HL-60/S4 (cell line): ENCODE data around the gene QRSL1.
"Not testable (repeated sequence)": the region's sequence is repeated elsewhere in the genome, so short reads cannot be mapped to it uniquely, and the experiment has no call there.

Experiments
- in situ Hi-C: fragments of 300-500 bp; cut with MboI; formaldehyde crosslinking; loops from 2 replicates; pipeline ENCODE4 v1.14.3; 2022; ENCODE audit warnings: low sequenced_read_pairs

QRSL1 gene

DNA sequence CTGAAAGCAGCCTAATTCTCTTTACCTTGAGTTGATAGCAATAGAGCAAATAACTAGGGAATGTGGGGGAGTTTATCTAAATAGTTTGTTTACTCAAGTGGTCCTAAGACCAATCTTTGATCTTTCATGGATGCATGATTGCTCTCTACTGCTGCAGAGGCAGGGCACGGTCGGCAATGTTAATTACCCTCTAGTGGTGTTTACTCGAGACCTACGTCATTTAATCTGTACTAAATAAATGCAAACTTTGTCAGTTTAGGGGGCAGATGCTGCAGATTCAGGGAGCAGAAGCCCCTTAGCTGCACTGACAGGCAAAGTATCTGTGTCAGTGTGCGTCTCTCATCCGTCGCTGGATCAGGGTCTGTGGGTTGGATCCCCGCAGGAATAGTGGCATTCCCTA, 7.0 kb upstream of the QRSL1 start:
- in situ Hi-C loops = no loop called here

DNA sequence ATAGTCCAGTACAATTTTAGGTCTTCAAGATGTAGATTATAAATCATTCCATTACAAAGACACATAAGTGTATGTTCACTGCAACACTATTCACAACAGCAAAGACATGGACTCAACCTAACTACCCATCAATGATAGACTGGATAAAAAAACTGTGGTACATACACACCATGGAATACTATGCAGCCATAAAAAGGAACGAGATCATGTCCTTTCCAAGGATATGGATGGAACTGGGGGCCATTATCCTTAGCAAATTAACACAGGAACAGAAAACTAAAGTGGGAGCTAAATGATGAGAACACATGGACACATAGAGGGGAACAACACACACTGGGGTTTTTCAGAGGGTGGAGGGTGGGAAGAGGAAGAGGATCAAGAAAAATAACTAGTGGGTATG, 6.3 kb upstream of the QRSL1 start:
- in situ Hi-C loops = no loop called here

DNA sequence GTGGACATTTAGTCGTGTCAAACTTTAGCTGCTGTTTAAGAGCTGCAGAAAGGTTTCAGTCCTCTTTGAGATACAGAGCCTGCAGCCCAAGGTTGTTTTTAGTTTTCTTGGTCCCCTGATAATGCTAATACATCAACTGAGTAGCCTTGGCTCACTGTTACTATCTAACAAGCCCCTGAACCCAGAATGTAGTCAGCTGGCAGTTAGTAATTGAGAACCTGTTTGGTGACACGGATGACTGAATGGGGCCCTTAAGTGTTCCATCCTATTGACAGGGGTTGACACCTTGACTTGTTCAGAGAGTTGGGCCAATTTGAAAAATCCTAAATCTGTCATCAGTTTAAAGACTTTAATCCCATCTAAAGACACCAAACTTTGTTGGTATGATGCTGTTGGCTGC, 2.9 kb upstream of the QRSL1 start:
- in situ Hi-C loops = no loop called here

DNA sequence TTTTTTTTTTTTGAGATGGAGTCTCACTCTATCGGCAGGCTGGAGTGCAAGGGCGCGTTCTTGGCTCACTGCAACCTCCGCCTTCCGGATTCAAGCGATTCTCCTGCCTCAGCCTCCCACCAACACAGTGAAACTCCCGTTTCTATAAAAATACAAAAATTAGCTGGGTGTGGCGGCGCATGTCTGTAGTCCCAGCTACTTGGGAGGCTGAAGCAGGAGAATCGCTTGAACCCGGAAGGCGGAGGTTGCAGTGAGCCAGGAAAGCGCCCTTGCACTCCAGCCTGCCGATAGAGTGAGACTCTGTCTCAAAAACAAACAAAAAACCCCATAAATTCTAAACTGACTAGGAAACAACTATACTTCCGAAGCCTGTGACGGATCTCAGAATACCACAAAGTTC, 1.6 kb upstream of the QRSL1 start:
- in situ Hi-C loops = not testable (repeated sequence)

DNA sequence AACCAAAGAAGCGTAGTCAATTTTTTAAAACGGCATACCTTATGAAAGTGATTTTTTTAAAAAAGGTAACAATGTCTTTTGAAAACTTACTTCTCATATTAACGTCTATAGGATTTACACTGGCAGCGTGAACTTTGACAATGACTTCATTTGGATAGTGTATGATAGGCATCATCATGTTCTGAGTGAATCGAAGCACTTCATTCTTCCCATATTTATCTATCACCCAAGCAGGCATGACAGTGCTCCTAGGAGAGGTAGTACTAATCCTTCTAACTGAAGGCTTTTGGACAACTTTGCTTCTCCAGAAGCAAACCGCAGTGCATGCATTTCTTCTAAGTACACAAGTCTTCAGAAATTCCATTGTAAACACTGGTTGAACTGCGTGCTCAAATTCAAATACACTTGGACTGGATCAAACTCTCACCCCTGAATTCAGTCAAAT, 698 bp upstream of the QRSL1 start:
- in situ Hi-C loops = no loop called here

DNA sequence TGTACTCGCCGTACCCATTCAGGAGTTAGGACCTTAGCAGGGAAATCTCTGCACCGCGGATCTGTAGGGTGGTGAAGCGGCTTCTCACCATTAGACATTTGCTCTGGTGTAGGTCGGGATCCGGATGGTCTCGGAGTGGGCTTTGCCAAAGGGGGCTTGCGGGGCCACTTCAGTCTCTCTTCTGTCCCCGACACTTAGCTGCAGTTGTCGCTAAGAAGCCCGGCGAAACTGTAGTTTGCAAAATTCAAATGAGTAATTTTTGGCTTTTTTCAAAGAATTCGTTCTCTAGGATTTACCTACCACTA, 433 bp downstream of the QRSL1 start:
- in situ Hi-C loops = no loop called here

DNA sequence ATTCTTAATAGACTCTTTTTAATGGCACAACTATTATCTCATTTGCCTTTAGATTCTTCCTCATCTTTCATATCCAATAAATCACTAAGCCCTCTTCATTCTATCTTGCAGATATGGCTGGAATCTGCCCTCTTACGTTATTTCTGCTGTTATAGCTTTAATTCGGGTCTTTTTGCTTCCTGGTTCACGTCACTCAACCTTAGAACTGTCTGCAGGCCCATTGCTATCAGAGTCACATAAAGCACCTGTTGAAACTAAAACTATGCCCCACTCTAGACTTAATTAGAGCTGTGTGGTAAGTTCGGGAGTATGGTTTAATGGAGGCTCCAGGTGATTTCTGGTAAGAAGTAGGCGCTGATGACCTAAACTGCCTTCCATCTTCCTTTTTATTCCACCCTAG, 988 bp downstream of the QRSL1 start:
- in situ Hi-C loops = no loop called here

DNA sequence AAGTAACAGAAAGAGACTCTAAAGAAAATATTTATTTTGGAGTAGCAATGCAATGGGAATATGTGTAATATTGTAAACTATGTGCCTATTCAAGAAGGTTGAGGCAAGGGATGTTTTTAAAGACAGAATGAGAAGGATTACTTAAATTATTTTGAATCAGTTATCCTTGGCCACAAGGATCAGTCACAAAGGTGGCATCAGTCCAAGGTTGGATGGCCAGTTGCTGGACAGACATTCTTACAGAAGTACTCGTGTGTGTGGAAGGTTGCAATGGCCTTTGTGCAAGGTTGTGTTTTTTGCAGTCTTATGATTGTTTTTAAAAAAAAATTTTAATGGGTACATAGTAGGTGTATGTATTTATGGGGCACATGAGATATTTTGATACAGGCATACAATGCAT, 2.0 kb downstream of the QRSL1 start:
- in situ Hi-C loops = no loop called here

DNA sequence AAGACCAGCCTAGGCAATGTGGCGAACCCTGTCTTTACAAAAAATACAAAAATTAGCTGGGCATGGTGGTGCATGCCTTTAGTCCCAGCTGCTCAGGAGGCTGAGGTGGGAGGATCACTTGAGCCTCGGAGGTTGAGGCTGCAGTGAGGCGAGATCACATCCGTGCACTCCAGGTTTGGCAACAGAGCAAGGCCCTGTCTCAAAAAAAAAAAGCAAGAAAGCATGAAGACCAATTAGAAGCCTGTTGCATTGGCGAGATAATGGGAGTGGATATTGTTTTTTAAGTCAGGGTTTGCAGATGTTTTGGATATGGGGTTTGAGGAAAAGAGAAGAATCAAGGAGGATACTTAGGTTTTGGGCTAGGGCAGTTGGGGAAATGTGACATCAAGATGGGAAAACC, 5.2 kb downstream of the QRSL1 start:
- in situ Hi-C loops = no loop called here

DNA sequence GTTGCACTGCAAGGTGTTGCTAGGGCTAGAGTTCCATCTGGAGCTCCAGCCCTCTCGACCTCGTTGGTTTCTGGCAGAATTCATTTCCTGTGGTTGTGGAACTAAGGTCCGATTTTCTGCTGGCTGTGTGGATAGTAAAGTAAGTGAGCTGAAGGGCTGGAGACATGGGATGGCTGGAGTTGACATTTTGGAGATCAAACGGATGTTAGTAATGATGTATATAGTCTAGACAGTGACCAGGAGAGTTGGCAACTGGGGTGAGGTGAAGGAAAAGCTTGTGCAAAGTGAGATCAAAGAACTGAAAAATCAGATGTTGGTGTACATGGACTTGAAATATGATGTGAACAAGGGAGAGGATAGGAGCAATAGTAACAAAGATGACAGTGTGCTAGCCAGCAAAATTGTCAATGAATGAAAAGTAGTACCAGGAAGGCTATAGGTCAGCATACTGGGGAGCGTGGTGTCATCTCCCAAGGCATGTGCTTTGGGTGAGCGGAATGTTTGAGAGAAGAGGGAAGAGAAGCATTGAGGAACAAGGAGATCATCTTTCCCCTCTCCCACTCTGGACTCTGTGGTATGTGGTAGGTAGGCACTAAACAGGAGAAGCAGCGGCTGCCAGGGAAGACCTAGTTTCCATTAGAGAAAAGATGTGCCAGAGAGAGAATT, 7.8 kb downstream of the QRSL1 start:
- in situ Hi-C loops = no loop called here

DNA sequence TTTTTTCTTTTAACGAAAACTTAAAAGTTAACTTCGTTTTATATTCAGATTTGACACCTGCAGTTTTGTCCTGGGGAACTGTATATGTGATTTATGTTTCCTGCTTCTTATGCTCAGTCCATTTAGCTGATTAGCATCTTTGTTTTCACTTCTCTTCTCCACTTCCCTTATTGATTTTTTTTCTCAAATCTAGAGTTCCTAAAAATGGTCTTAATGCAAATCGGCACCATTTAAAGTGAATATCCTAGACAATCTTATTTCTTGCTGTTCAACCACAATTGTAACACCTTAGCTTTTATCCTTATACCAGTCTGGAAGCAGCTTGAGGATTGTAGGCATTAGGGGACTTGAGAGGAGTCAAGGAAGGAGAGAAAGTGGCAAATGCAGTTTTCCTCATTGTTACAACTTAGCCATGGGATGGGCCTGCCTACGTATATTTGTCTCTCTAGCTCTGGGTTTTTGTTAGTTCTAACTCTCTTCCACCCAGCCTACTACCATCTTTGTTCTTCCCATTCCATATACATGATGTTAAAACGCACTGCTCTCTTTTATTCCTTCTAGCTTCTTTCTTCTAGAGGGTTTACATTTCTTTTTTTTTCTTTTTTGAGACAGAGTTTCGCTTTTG, 8.5 kb downstream of the QRSL1 start:
- in situ Hi-C loops = no loop called here

DNA sequence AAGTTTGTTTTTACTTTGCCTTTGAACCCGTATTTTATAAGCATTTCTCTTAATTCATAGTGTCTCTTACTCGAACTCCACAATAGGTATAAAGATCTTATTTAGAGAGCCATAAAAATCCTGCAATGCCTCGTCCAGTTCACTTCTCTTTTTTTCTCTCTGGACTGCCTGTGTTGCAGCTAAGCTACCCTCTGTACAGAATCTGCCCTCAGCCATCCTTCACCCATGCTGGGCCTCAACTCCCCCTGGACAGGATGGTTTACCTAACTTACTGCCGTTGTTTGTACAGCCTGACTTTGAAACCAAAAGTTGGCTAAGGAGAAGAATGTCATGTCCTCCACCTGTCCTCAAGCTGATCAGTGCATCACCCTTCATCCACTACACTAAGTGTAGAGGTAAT, 10.4 kb downstream of the QRSL1 start:
- in situ Hi-C loops = no loop called here

DNA sequence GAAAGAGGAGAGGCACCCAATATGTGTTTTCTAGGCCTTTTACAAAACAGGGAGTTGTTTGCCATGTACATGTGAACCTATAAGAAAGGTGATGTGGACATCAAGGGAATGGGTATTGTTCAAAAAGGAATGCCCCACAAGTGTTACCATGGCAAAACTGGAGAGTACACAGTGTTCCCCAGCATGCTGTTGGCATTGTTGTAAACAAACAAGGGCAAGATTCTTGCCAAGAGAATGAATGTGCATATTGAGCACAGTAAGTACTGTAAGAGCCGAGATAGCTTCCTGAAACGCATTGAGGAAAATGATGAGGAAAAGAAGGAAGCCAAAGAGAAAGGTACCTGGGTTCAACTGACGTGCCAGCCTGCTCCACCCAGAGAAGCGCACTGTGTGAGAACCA, 13.1 kb downstream of the QRSL1 start:
- in situ Hi-C loops = no loop called here

DNA sequence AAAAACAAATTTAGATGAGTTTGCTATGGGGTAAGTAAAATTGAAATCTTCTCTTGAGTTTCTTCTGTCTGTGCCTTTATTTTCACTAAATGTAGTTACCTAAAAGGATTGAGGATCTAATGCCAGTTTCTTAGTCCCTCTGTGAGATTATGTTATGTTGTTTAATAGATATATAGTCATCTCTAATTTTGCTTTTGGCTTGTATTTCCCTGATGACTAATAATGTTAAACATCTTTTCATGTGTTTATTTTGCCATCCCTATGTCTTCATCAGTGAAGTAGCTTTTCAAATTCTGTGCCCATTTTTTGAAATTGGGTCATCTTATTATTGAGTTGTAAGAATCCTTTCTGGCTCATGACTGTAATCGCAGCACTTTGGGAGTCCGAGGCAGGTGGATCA, 13.7 kb downstream of the QRSL1 start:
- in situ Hi-C loops = no loop called here

DNA sequence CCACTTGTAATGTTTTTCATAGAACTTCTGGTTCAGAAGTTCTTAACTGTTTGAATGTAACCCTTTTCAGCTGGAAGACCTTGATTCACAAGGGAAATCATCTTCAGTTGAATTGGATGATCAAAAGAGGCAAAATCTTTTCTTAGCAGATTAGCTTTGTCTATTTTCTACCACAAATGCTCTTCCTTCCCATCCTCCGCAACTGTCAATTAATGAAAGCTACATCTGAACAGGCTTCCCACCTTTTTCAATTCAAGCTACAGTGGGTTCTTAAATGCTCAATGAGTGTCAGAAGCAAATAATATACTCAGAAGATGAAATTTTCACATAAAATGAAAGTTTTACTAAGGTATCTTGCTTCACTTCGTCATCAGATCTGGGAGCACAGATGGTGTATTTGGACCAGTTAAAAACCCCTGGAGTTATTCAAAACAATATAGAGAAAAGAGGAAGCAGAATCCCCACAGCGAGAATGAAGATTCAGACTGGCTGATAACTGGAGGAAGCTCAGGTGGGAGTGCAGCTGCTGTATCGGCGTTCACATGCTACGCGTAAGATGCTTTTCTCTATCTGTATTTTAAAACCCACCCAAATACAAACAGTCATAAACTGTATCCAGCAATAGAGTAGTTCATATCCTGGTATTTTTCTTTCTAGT, 19.4 kb downstream of the QRSL1 start:
- in situ Hi-C loops = no loop called here

DNA sequence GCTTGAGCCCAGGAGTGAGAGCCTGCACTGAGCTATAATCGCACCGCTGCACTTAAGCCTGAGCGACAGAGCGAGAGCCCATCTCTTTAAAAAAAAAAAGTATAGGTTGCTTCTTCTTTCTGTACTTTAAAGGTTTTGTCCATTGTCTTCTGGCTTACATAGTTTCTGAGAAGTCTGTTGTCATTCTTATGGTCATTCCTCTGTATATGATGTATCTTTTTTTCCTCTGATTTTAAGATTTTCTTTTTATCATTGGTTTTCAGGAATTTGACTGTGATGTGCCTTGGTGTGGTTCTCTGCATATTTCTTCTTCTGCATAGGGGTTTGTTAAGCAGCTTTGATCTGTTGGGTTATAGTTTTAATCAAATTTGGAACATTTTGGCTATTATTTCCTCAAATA, 29.1 kb downstream of the QRSL1 start:
- in situ Hi-C loops = no loop called here

DNA sequence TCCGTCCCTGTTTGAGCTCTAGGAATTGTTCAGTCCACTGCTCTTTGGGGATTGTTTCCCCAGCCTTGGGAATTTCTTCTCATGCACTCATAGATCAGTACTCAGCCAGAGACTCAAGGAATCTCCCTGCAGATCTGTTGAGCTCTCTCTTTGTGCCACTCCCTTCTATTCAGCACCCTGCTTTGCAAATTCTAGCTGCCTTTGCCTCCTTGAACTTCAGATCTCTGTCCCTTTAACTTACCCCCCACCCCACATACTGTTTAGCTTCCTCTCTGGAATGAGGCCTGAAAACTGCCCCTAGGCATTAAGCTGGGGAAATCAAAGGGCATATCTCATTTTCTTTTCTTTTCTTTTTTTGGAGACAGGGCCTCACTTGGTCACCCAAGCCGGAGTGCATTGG, 30.5 kb downstream of the QRSL1 start:
- in situ Hi-C loops = no loop called here

DNA sequence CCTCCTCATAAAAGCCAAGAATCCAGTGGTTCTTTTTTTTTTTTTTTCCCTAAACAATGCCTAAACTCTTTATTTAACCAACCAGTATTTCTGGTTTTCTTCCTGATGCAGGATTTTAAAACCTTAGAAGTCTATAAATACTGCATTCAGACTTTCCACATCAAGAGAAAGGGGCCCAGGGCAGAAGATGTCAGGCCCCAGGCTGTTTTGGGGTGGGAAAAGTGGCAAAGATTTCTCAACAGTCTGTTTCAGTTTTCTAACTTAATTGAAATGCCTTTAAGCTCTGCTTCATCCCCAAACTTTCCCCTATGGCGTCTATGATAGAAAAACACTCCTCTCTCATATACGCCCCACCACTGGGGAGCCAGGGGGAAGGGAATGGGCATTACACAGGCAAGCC, 33.1 kb downstream of the QRSL1 start:
- in situ Hi-C loops = no loop called here

DNA sequence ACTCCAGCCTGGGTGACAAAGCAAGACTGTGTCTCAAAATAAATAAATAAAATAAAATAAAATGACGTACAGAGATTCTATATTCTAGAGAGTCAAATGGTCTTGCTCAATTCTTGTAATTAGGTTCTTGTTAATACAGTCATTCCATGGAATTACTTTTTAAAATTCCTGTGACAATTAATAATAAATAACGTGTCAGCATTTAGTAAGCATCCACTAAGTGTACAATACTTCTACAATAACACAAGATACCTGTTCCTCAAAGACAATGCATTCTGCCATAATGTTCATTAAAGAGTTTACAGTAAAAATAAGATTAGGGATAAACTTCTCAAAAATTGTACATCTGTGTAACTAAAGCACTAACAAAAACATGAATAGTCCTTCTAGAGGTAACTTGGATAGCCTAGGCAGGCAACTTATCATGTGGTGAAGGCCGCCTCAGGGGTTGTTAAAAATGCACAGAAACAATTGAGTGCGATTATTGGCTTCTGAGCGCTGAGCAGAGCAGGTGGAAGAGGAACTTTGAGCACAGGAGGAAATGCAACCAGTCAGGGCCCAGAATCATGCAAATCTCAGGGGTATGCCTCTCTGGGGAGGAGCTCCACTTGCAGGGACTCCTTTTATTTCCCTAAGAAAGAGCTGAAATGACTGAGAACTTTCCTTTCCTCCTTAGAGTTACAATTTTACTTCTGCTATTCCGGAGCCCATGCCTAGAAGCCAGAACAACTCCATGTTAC, 37.1 kb downstream of the QRSL1 start:
- in situ Hi-C loops = no loop called here

DNA sequence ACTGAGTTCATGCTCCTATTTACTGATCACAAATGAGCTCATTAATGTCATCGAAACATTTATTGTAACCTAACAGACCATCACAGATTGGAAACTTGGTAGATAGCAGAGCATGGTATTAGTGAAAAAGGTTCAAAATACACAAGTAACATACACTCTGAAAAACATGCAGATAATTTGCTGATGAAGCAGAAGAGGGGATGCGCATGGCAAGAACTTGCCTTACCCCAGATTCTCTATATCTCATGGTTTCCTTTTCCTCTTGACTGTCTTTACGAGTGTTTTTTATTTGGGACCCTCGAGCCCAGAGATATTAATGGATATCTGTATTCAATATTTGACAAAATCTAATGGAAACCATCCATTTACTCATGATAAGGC, 37.6 kb downstream of the QRSL1 start:
- in situ Hi-C loops = no loop called here

DNA sequence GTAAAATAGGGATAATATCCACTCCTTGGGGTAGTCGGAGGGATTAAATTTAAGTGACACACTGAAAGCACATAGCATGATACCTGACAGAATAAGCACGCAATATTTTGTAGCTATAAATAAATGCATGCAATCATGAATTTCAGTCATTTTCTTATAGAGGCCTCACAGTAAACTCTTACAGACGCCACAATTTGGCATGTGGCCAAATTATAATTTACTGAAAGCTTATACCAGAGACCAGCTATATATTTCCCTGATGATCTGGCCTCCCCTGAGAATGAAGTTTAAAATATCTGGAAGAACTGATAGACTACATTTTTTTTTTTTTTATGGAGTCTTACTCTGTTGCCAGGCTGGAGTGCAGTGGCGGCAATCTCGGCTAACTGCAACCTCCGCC, 40.9 kb downstream of the QRSL1 start:
- in situ Hi-C loops = no loop called here

DNA sequence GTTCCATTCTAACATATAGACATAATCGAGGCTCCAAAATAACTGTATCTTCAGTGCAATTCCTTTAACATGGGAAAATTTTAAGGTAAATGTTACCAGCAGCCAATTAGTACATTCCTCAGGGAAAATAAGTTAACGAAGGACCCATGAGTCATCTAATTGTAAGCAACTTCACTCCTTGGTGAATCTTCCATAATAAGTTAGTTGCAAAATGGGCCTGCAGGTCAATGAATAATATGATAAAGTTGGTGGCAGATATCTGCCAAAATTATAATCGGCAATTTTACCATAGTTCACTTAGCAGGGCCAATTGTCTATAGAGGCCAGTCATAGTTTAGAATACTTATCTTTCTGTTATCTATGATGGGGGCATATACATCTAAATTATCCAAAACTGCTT, 42.3 kb downstream of the QRSL1 start:
- in situ Hi-C loops = no loop called here
